Colonic mucosa (tissue), 4 donors: ENCODE results near the gene PIP4K2C. TPM values are rescaled to one million over a fixed set of nuclear protein-coding genes. Genes with fewer than 3 reads are reported as not detected.
A peak's percentile ranks its signal among the peaks of the same experiment; 100 is the strongest.

Experiments used
- DNase-seq: peaks from one replicate; pipeline ENCODE4 v3.0.0-alpha.2; 2020
- H3K27ac ChIP-seq: fragments of 200-600 bp; one replicate; pipeline ENCODE4 v1.8.0; 2021
- H3K27me3 ChIP-seq: fragments of 200-600 bp; one replicate; pipeline ENCODE4 v1.8.0; 2021
- H3K36me3 ChIP-seq: fragments of 200-600 bp; one replicate; pipeline ENCODE4 v1.8.0; 2021
- H3K4me1 ChIP-seq: fragments of 200-600 bp; one replicate; pipeline ENCODE4 v1.8.0; 2021; ENCODE audit warnings: mild to moderate bottlenecking
- H3K4me3 ChIP-seq: fragments of 200-600 bp; one replicate; pipeline ENCODE4 v1.8.0; 2021
- H3K9ac ChIP-seq, 2 donors: one replicate each; pipeline ENCODE4 v1.7.0; 2013; ENCODE audit warnings: control low read depth in 2 of 2, low read depth in 2 of 2, low read length in 2 of 2
- H3K9me3 ChIP-seq: fragments of 200-600 bp; one replicate; pipeline ENCODE4 v1.8.0; 2021
- intact Hi-C: fragments of 100-400 bp; cut with DNase I; formaldehyde crosslinking; loops from one replicate; pipeline ENCODE4 v1.14.1; 2022
- total RNA-seq, 2 donors: library from RNA; stranded (reverse); fragmentation: NEBNext Ultra II Directional in 1 of 2; extraction: Animal tissue kit (Norgen Biotek cat#: 25700) in 1 of 2; gene quantifications; one replicate each; pipeline ENCODE4 v1.2.1, GENCODE V29; 2021
- TF ChIP-seq, protein P1 (sequence below): fragments of 200-600 bp; IDR thresholded peaks from one replicate; pipeline ENCODE4 v1.8.0; 2022; ENCODE audit warnings: antibody characterized with exemption, mild to moderate bottlenecking
- donor health status: healthy.
- donor health status: DM: no; HTN: no; CAD: no.
- donor health status: DM: no; HTN: no; CAD: no.

Gene PIP4K2C
- total RNA-seq, 2 donors from 2014 or later = 43.6 to 60.2 TPM

DNA sequence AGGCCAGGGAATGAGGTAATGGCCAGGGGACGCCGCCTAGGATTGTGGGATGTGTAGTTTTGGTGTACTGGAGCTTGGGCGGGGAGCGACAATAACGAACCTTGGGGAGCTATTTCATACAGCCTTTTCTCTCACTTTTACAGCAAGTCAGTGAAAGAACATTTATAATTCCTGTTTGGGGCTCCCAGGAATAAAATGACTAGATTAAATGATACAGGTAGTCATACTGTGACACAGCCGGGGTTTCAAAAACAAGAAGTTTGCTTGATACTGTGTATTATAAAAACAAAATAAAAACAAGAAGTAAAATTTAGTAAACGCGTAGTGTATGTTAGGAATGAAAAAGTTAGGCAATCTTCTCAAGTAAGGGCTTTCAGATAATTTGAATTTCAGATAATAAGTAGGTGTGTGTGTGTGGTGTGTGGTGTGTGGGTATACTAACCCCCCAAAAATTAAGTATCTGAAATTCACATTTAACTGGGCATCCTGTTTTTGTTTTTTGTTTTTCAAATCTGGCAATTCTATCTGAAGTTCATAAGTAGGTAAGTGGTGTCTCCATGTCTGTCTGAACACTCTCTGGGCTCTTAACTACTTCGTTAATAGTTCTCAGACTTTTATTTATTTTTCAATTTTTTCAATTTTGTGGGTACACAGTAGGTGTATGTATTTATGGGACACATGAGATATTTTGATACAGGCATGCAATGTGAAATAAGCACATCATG lies 43.5 kb upstream of the PIP4K2C start:
- Histone ChIP-seq H3K27ac (no peak overlapping the region), H3K27me3 (peaks cover 5% of the 10 kb centered on the region), H3K4me1 (peaks cover 8% of the 10 kb centered on the region), H3K36me3 (no peaks in the 10 kb centered on the region), H3K4me3 (peak overlapping the region; percentile 79), H3K9ac (peak overlapping the region in 1 of 2 donors; percentile 92), H3K9me3 (no peaks in the 10 kb centered on the region)
- intact Hi-C loops = no loop called here
- TF ChIP-seq, protein P1, sequence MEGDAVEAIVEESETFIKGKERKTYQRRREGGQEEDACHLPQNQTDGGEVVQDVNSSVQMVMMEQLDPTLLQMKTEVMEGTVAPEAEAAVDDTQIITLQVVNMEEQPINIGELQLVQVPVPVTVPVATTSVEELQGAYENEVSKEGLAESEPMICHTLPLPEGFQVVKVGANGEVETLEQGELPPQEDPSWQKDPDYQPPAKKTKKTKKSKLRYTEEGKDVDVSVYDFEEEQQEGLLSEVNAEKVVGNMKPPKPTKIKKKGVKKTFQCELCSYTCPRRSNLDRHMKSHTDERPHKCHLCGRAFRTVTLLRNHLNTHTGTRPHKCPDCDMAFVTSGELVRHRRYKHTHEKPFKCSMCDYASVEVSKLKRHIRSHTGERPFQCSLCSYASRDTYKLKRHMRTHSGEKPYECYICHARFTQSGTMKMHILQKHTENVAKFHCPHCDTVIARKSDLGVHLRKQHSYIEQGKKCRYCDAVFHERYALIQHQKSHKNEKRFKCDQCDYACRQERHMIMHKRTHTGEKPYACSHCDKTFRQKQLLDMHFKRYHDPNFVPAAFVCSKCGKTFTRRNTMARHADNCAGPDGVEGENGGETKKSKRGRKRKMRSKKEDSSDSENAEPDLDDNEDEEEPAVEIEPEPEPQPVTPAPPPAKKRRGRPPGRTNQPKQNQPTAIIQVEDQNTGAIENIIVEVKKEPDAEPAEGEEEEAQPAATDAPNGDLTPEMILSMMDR = no peak
- DNase-seq = no peak

DNA sequence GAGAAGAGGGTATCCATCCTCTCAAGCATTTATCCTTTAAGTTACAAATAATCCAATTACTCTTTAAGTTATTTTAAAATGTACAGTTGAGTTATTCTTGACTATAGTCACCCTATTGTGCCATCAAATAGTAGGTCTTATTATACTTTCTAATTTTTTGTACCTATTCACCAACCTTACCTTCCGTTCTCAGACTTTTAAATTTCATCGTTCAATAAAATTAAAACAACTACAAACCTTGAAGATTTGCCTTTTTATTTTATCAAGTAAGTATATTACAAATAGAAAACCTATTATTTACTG lies 43.0 kb upstream of the PIP4K2C start:
- TF ChIP-seq, protein P1 = no peak
- Histone ChIP-seq H3K27ac (no peak overlapping the region), H3K9ac (no peak overlapping the region), H3K27me3 (peaks cover 5% of the 10 kb centered on the region), H3K36me3 (no peaks in the 10 kb centered on the region), H3K4me1 (peaks cover 8% of the 10 kb centered on the region), H3K9me3 (no peaks in the 10 kb centered on the region), H3K4me3 (no peak overlapping the region)
- no peak for DNase-seq
- intact Hi-C loops = no loop called here

DNA sequence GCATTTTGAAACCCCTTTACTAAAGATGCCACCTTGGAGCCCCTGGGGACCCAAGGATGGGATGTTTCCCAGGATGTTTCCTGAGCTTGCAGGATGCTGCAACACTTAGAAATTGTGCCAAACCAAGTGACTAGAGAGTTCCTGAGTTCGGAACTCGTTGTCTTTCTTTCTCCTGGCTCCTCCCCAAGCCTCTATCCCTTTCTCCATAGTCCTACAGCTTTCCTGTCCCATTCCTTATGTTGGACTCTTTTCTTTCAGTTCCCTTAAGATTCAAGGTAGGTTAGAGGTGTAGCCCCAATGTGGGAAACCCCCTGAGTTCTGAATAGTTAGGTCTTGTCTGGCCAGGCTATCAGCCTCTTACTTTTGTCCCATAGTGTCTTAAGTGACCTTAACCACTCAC lies 42.5 kb upstream of the PIP4K2C start:
- Histone ChIP-seq H3K9ac (no peak overlapping the region), H3K4me3 (no peak overlapping the region), H3K4me1 (peaks cover 8% of the 10 kb centered on the region), H3K27me3 (peaks cover 5% of the 10 kb centered on the region), H3K27ac (no peak overlapping the region), H3K9me3 (no peaks in the 10 kb centered on the region), H3K36me3 (no peaks in the 10 kb centered on the region)
- intact Hi-C loops = no loop called here
- no peak for DNase-seq
- TF ChIP-seq, protein P1 = no peak

DNA sequence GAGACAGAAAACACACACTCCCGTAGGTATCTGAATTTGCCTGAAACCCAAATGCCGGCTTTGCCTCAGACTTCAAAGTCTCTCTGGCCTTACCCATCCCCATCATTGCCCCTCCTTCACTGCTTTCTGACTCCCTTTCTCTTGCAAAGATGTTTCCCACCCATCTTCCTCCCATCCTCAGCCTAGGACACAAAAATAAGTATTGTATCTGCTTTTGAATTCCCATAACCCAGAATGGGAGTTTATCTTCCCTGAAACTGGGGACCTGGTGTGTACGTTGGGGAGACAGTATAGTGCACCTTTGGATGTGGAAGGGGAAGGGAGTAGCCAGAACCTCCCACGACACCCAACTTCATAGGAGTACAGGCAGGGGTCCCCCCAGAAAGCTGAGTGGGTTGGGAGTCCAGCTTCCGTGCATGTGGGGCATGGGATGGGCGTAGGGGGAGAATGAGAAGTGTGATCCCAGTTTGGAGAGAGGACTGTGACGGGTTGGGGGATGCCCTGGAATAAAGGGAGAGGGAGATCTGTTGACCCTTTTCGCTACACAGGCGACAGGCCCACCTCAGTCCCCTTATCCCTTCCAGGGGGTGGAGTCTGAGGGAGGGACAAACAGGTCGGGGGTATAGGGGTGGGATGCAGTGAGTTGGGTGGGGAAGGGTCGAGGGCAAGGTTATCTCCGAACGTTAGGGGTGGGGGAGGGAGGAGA lies 41.6 kb upstream of the PIP4K2C start:
- DNase-seq = no peak
- intact Hi-C loops = no loop called here
- H3K4me3 ChIP-seq = peak overlapping the region; percentile 43
- no peaks in the 10 kb centered on the region for H3K9me3 ChIP-seq
- H3K4me1 ChIP-seq = peaks cover 8% of the 10 kb centered on the region
- H3K9ac ChIP-seq = no peak overlapping the region
- no peaks in the 10 kb centered on the region for H3K36me3 ChIP-seq
- H3K27me3 ChIP-seq = peaks cover 5% of the 10 kb centered on the region
- TF ChIP-seq, protein P1 = no peak
- no peak overlapping the region for H3K27ac ChIP-seq

DNA sequence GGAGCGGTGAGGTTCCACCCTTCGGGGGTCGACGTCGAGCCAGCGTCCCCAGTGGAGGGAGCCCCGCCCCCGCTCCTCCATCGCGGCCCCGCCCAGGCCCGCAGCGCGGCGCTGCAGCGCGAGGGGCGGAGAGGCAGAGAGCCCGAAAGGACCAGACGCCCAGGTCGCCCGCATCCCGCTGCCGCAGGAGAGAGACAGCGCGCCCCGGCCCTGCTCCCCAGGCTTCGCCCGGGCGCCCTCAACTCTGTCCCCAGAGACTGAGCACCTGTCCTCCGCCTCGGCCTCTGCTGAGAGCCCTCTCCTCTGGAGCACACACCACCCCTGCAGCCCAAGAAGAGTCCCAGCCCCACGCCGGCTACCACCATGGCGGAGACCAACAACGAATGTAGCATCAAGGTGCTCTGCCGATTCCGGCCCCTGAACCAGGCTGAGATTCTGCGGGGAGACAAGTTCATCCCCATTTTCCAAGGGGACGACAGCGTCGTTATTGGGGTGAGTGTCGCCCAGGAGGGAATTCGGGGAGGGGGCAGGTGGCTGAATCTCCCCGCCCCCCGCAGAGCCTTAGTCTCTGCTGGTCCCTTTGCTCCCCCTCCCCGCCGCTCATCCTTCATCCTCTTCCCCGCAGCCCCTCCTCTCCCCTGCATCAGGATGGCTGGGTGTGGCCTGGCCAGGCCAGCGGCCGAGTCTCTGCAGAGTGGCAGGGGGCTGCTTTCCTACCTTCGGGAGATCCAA lies 40.9 kb upstream of the PIP4K2C start, which contains the start of gene KIF5A:
Gene KIF5A, plus strand, starts transcription at position 136 of the 732 bp plus-strand sequence. Its CDS starts 228 bp downstream, at position 364.
- no peak for DNase-seq
- peak within 1 kb of the TSS; percentile 43 for H3K4me3 ChIP-seq
- H3K36me3 ChIP-seq = no peaks in the 10 kb centered on the region
- H3K27me3 ChIP-seq = peaks cover 5% of the 10 kb centered on the region
- no peaks in the 10 kb centered on the region for H3K9me3 ChIP-seq
- H3K4me1 ChIP-seq = peaks cover 8% of the 10 kb centered on the region
- no peak within 1 kb of the TSS for H3K27ac ChIP-seq
- TF ChIP-seq, protein P1 = no peak
- intact Hi-C loops = no loop called here
- no peak within 1 kb of the TSS for H3K9ac ChIP-seq
